Activated naive CD8-positive, alpha-beta T cell treated with anti-CD3 and anti-CD28 coated beads, Interleukin-2, amount 50 U/mL, for 24 hours (primary cell): ENCODE measurements around the gene FLT3.

Experiments
- ATAC-seq: fragments of 150-1000 bp; cut with Tn5 transposase; one replicate; pipeline ENCODE4 v1.10.0; 2021
- DNase-seq: peaks from one replicate; pipeline ENCODE4 v3.0.0; 2021
- H3K27ac Mint-ChIP-seq: one replicate; pipeline ENCODE4 v1.8.0; 2021; ENCODE audit warnings: mild to moderate bottlenecking, mixed read lengths
- H3K27me3 Mint-ChIP-seq: one replicate; pipeline ENCODE4 v1.8.0; 2021; ENCODE audit warnings: mixed read lengths
- H3K36me3 Mint-ChIP-seq: one replicate; pipeline ENCODE4 v1.8.0; 2021; ENCODE audit warnings: low read depth, mixed read lengths
- H3K4me1 Mint-ChIP-seq: one replicate; pipeline ENCODE4 v1.8.0; 2021; ENCODE audit warnings: mixed read lengths
- H3K4me3 Mint-ChIP-seq: one replicate; pipeline ENCODE4 v1.8.0; 2021; ENCODE audit warnings: mild to moderate bottlenecking, moderate library complexity, mixed read lengths
- H3K9me3 Mint-ChIP-seq: one replicate; pipeline ENCODE4 v1.8.0; 2021; ENCODE audit warnings: mixed read lengths

Gene FLT3

GRCh38 chr13:27962982-27963381 is 137.4 kb downstream of the FLT3 start:
- Mint-ChIP-seq H3K36me3 (no peaks in the 10 kb centered on the region), H3K4me1 (peaks cover 15% of the 10 kb centered on the region), H3K4me3 (no peak overlapping the region), H3K27ac (no peak overlapping the region), H3K9me3 (no peaks in the 10 kb centered on the region), H3K27me3 (peaks cover 86% of the 10 kb centered on the region)
- ATAC-seq (no peak), DNase-seq (no peak)

GRCh38 chr13:27962128-27962841 is 138.1 kb downstream of the FLT3 start:
- H3K4me3 Mint-ChIP-seq: no peak overlapping the region
- H3K36me3 Mint-ChIP-seq: no peaks in the 10 kb centered on the region
- no peak for DNase-seq
- H3K27me3 Mint-ChIP-seq: peaks cover 83% of the 10 kb centered on the region
- ATAC-seq: no peak
- H3K27ac Mint-ChIP-seq: no peak overlapping the region
- no peaks in the 10 kb centered on the region for H3K9me3 Mint-ChIP-seq
- peaks cover 10% of the 10 kb centered on the region for H3K4me1 Mint-ChIP-seq

DNA sequence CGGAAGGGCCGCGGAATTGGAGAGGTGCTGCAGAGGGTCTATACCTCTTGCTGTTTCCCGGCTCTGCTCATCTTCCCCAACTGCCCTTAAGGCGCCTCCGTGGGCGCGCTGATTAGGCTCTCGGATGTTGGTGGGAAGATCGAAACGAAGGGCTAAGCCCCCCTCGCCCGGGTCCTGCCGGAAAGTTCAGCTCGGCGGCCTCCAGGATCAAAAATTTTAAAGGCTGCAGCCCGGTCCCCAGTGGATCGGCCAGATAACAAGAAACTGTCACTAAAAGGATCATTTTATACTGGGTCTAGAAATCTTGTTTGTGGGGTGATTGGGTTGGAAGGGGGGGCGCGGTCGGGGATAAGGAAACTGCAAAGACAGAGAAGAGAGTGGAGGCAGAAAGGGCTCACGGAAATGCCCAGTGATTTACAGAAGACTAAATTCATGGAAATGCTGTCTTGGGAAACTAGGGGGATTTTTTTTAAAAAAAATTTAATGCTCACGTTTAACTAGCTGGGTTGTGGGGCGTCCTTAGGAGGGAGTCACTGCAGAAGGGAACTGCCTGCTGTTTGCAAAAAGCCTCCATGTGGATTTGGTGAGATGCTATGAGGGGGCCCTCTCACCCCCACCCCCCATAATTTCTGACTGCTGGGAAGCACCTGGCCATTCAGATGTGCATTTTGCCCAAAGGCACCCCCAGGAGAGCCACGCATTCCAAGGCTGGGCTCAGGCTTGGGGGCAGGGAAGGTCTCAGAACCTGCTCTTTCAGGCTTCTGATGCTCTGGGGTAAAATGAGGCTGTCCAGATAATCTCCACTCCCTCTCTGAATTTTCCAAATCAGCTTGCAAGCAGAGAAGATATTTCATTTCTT is 138.9 kb downstream of the FLT3 start:
- DNase-seq: no peak
- Mint-ChIP-seq H3K4me1 (peaks cover 7% of the 10 kb centered on the region), H3K9me3 (no peaks in the 10 kb centered on the region), H3K27me3 (peaks cover 82% of the 10 kb centered on the region), H3K4me3 (no peak overlapping the region), H3K36me3 (no peaks in the 10 kb centered on the region), H3K27ac (no peak overlapping the region)
- ATAC-seq: no peak

- H3K4me3 Mint-ChIP-seq: peak overlapping the region; percentile 21
Measured at GRCh38 chr13:27960362-27961226, 139.8 kb downstream of the FLT3 start.

GRCh38 chr13:27959976-27960361 is 140.4 kb downstream of the FLT3 start:
- H3K4me1 Mint-ChIP-seq: peaks cover 8% of the 10 kb centered on the region
- H3K27me3 Mint-ChIP-seq: peaks cover 82% of the 10 kb centered on the region
- no peak overlapping the region for H3K27ac Mint-ChIP-seq
- ATAC-seq (no peak), DNase-seq (no peak)
- H3K9me3 Mint-ChIP-seq: no peaks in the 10 kb centered on the region
- peak overlapping the region; percentile 21 for H3K4me3 Mint-ChIP-seq
- H3K36me3 Mint-ChIP-seq: no peaks in the 10 kb centered on the region

More at GRCh38 chr13:27960362-27961226, 139.8 kb downstream of the FLT3 start:
- DNase-seq (peak; percentile 58), ATAC-seq (peak; percentile 62)
- Mint-ChIP-seq H3K27ac (no peak overlapping the region), H3K36me3 (no peaks in the 10 kb centered on the region), H3K4me1 (peaks cover 7% of the 10 kb centered on the region), H3K9me3 (no peaks in the 10 kb centered on the region), H3K27me3 (peaks cover 82% of the 10 kb centered on the region)

GRCh38 chr13:27956576-27957300 is 143.6 kb downstream of the FLT3 start:
- H3K4me3 Mint-ChIP-seq: no peak overlapping the region
- no peak overlapping the region for H3K27ac Mint-ChIP-seq
- DNase-seq (no peak), ATAC-seq (no peak)
- H3K4me1 Mint-ChIP-seq: peaks cover 23% of the 10 kb centered on the region
- no peaks in the 10 kb centered on the region for H3K9me3 Mint-ChIP-seq
- H3K36me3 Mint-ChIP-seq: no peaks in the 10 kb centered on the region
- H3K27me3 Mint-ChIP-seq: peaks cover 78% of the 10 kb centered on the region

DNA sequence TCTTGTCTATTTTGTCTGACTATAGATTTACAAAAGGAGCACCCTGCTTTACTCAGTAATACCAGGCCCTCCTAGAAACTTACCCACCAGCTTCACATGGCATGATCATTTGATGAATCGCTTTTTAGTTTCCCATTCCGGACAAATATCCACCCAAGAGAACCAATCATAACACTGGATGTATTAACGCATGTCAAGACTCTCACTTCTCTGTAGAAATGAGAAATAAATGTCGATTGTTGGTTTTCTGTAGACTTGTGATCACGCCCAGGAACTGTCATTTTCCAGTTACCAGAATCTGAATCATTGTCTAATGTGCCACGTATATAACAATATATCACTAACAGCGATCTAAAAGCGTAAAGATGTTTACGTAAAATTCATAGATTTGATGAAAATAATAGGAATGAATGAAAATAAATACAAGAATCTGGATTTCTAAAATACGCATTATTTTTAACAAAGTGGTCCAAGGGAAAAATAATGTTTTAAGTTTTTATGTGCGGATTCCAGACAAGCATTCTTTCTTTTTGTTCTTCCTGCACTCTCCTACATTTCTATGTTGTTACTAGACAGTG is 145.3 kb downstream of the FLT3 start:
- Mint-ChIP-seq H3K9me3 (peaks cover under 1% of the 10 kb centered on the region), H3K27ac (no peak overlapping the region), H3K4me1 (peaks cover 18% of the 10 kb centered on the region), H3K36me3 (no peaks in the 10 kb centered on the region), H3K4me3 (no peak overlapping the region), H3K27me3 (peaks cover 73% of the 10 kb centered on the region)
- ATAC-seq (no peak), DNase-seq (no peak)

- Mint-ChIP-seq H3K27me3 (peaks cover 71% of the 10 kb centered on the region), H3K4me3 (peak overlapping the region; percentile 65), H3K27ac (no peak overlapping the region), H3K36me3 (no peaks in the 10 kb centered on the region), H3K9me3 (peaks cover 4% of the 10 kb centered on the region), H3K4me1 (peaks cover 17% of the 10 kb centered on the region)
- DNase-seq (no peak), ATAC-seq (peak; percentile 31)
Measured at GRCh38 chr13:27954406-27954851, 145.9 kb downstream of the FLT3 start.

DNA sequence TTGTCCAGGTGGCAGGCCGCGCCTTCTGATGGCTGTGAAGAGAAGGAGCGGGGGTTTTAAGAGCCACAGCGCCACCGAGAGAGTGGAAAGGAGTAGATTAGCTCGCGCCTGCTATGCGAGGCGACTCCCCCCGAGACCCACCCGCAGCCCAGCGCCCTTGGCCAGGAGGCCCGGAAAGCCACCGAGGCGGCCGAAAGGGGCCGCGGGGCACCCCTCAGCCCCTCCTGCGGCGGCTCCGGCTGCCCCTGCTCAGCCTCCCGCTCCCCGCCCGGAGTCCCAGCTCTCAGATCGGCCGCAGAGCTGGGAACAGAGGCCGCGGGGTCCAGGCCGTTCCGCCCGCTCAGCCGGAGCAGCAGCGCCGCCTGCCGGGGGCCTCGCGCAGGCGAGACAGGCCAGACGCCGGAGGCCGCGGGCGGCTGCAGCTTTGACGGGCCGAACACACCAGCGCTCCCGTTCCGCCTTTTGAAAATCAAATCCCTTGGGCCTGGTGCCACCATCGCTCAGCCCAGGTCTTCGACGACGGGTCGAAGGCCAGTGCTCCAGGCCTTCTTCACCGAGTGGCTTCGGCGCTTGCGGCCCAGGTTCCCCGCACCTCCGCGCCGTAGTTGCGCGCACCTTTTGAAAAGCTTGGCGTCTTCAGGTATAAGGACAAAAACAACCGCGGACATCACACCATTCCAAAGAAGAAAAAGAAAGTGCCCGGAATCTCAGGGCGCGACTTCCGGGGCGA is 146.5 kb downstream of the FLT3 start:
- Mint-ChIP-seq H3K27ac (no peak overlapping the region), H3K36me3 (no peaks in the 10 kb centered on the region), H3K9me3 (peaks cover 4% of the 10 kb centered on the region), H3K27me3 (peaks cover 70% of the 10 kb centered on the region), H3K4me1 (peaks cover 17% of the 10 kb centered on the region), H3K4me3 (peak overlapping the region; percentile 65)
- peak; percentile 82 for DNase-seq
- ATAC-seq: peak; percentile 93
